Measurements from ENCODE around the gene MCEMP1.

Gene MCEMP1

DNA sequence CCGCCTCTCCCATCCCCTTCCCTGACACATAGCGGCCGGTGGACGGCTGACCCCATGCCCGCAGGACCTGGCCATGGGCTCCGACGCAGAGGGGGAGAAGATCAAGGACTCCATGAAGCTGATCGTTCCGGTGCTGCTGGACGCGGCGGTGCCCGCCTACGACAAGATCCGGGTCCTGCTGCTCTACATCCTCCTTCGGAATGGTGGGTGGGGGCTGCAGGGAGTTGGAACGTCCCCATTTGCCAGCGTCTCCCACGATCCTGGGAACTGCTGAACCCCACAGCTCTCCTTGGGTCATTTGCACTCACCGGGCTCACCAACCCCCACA lies 32.4 kb upstream of the MCEMP1 start:
- no peak for DNase-seq (ENCODE audit: low read depth)
- H3K4me3 ChIP-seq (ENCODE audit: low read length) = no peak overlapping the region
- TF ChIP-seq, protein P1, sequence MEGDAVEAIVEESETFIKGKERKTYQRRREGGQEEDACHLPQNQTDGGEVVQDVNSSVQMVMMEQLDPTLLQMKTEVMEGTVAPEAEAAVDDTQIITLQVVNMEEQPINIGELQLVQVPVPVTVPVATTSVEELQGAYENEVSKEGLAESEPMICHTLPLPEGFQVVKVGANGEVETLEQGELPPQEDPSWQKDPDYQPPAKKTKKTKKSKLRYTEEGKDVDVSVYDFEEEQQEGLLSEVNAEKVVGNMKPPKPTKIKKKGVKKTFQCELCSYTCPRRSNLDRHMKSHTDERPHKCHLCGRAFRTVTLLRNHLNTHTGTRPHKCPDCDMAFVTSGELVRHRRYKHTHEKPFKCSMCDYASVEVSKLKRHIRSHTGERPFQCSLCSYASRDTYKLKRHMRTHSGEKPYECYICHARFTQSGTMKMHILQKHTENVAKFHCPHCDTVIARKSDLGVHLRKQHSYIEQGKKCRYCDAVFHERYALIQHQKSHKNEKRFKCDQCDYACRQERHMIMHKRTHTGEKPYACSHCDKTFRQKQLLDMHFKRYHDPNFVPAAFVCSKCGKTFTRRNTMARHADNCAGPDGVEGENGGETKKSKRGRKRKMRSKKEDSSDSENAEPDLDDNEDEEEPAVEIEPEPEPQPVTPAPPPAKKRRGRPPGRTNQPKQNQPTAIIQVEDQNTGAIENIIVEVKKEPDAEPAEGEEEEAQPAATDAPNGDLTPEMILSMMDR (IDR thresholded peaks at IDR 0.05; ENCODE audit: insufficient read depth, low read depth, low read length, missing control alignments) = no peak

DNA sequence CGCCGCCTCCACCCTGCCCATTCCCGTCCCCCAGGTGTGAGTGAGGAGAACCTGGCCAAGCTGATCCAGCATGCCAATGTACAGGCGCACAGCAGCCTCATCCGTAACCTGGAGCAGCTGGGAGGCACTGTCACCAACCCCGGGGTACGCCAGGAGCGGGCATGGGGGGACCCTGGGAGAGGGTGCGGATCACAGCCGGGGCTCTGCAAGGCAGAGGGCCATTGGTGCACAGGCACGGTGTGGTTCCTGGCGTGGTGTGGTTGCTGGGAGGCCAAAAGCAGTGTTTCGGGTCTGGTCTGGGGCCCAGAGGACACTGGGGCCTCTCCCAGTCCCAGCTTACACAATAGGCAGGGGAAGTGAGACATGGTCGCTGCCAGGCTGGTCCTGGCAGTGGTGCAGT lies 31.7 kb upstream of the MCEMP1 start:
- no peak for DNase-seq (ENCODE audit: low read depth)
- TF ChIP-seq, protein P1 (IDR thresholded peaks at IDR 0.05; ENCODE audit: insufficient read depth, low read depth, low read length, missing control alignments) = no peak

DNA sequence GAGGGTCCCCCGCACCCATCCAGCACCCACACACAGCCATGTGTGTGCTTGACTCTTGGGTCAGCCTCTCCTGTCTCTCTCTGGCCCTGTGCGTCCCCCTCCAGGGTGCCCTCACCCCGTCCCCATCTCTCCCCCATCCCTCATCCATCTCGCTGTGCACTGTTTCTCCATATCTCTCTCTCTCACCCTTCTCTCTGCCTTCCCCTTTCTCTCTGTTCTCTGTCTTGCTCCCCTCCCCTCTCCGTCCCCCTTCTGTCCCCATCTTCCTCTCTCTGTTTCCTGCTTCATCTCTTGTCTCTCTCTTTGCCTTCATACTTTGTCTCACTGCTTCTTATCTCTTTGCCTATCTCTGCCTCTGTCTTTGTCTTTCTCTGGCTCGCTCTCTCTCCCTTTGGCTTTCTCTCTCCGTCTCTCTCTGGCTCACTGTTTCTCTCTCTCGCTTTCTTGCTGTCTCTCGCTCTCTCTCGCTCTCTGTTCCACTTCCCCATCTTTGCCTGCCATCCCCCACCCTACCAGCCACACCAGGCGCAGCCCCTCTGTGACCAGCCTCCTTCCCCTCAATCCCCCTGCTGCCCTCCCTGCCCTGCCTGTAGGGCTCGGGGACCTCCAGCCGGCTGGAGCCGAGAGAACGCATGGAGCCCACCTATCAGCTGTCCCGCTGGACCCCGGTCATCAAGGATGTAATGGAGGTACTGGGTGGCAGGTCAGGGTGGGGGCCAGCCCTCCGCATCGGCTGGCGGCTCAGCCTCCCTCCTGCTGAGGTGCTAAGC lies 31.0 kb upstream of the MCEMP1 start:
- TF ChIP-seq, protein P1 (IDR thresholded peaks at IDR 0.05; ENCODE audit: insufficient read depth, low read depth, low read length, missing control alignments) = no peak
- no peak overlapping the region for H3K4me3 ChIP-seq (ENCODE audit: low read length)
- no peak for DNase-seq (ENCODE audit: low read depth)

More for the DNA sequence above, 31.7 kb upstream of the MCEMP1 start:
- no peak overlapping the region for H3K4me3 ChIP-seq (ENCODE audit: low read length)

DNA sequence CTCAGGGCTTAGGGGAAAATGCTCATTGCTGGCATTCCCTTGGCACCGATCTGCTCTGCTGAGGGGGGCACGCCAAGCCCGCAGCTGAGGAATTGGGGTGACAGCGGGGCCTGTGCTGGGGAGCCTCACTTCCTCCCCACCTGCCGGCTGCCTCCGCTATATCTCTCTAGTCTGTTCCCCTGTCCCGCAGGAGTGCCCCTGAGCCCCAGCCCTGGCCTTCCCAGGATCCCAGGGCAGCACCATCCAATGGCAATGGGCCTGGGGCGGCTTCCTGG lies 30.5 kb upstream of the MCEMP1 start:
- no peak overlapping the region for H3K4me3 ChIP-seq (ENCODE audit: low read length)
- no peak for DNase-seq (ENCODE audit: low read depth)
- TF ChIP-seq, protein P1 (IDR thresholded peaks at IDR 0.05; ENCODE audit: insufficient read depth, low read depth, low read length, missing control alignments) = no peak

DNA sequence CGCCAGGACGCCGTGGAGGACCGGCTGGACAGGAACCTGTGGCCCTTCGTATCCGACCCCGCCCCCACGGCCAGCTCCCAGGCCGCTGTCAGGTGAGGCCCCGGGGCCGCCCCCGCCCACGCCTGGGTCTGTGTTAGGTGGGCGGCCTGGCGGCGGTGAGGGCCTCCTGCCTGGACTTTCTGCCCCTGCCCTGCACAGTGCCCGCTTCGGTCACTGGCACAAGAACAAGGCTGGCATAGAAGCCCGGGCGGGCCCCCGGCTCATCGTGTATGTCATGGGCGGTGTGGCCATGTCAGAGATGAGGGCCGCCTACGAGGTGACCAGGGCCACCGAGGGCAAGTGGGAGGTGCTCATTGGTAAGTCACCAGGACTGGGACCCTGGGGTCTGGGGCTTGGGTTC lies 29.7 kb upstream of the MCEMP1 start:
- TF ChIP-seq, protein P1 (IDR thresholded peaks at IDR 0.05; ENCODE audit: insufficient read depth, low read depth, low read length, missing control alignments) = no peak

DNA sequence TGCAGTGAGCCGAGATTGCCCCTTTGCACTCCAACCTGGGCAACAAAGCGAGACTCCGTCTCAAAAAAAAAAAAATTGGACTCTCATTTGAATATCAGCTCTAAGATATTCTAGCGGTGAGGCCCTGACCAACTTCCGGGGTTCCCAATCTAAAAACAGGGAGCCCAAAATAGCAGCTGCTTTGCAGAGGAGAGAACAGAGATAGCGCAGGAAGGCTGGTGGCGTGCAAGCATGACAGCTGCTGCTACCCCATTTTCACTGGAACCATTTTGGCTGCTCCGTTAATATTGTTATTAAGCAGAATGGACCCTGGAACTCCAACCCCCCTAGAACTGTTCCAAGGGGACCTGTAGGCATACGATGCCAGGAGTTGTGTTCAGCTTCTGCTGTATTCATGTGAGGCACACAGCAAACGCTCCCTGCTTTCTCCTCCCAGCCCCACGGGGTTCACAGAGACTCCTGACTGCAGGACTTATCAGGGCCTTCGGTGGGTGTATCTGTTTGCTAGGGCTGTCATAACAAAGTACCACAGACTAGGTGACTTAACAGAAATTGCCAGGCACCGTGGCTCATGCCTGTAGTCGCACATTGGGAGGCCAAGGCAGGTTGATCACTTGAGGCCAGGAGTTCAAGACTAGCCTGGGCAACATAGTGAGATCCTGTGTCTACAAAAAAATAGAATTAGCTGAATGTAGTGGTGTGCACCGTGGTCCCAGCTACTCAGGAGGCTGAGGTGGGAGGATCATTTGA lies 28.4 kb upstream of the MCEMP1 start:
- no peak for DNase-seq (ENCODE audit: low read depth)
- TF ChIP-seq, protein P1 (IDR thresholded peaks at IDR 0.05; ENCODE audit: insufficient read depth, low read depth, low read length, missing control alignments) = no peak
- H3K4me3 ChIP-seq (ENCODE audit: low read length) = no peak overlapping the region

More for the DNA sequence above, 29.7 kb upstream of the MCEMP1 start:
- H3K4me3 ChIP-seq (ENCODE audit: low read length) = no peak overlapping the region
- DNase-seq (ENCODE audit: low read depth) = no peak

DNA sequence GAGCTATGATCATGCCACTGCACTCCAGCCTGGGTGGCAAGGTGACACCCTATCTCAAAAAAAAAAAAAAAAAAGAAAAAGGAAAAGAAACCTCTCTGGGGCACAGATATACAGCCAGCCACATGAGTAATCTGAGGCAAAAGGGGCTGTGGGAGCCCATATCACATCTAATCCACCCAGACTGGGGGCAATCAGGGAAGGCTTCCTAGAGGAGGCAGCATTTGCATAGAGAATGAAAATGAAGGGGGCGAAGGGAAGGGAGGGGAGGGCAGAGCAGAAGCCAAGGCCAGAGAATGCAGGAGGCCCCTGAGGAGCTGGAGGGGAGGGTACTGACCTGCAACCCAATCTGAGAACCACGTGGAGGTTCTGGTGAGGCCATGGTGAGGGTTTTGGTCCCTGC lies 26.7 kb upstream of the MCEMP1 start:
- no peak overlapping the region for H3K4me3 ChIP-seq (ENCODE audit: low read length)
- no peak for DNase-seq (ENCODE audit: low read depth)
- TF ChIP-seq, protein P1 (IDR thresholded peaks at IDR 0.05; ENCODE audit: insufficient read depth, low read depth, low read length, missing control alignments) = no peak
